GM23338 (cell line): ENCODE data around the gene CEBPB.

Source experiments
- CREB1 ChIP-seq: fragments of 250-450 bp; sonication (Bioruptor Pico); IDR thresholded peaks from 2 replicates; pipeline ENCODE4 v1.5.0; 2020; ENCODE audit warnings: low read depth, mild to moderate bottlenecking, moderate library complexity
- EZH2 ChIP-seq: fragments of 200-600 bp; sonication (generic); IDR thresholded peaks from one replicate; pipeline ENCODE4 v1.8.0; 2017; ENCODE audit warnings: antibody characterized with exemption, mild to moderate bottlenecking, low read depth; ENCODE audit not compliant: unreplicated experiment
- EZH2phosphoT487 ChIP-seq: fragments of 200-600 bp; sonication (generic); IDR thresholded peaks from one replicate; pipeline ENCODE4 v1.8.1; 2018; ENCODE audit warnings: antibody characterized with exemption; ENCODE audit not compliant: unreplicated experiment
- JUNB ChIP-seq: IDR thresholded peaks from one replicate; pipeline ENCODE4 v1.6.1; 2016; ENCODE audit warnings: antibody characterized with exemption; ENCODE audit not compliant: unreplicated experiment
- POLR2AphosphoS5 ChIP-seq: IDR thresholded peaks from 2 replicates; pipeline ENCODE4 v1.6.1; 2016; ENCODE audit warnings: antibody characterized with exemption, low read depth
- ZNF331 ChIP-seq: fragments of 250-450 bp; sonication (Bioruptor Pico); IDR thresholded peaks from 2 replicates; pipeline ENCODE4 v1.5.0; 2020; ENCODE audit warnings: low read depth, mild to moderate bottlenecking, moderate library complexity
- TF ChIP-seq, protein P1 (sequence below), 2 experiments: fragments of 200-600 bp in 1 of 2; sonication (generic) in 1 of 2; conservative IDR thresholded peaks; 2 replicates each; pipeline versions ENCODE4 v1.5.1 to v1.6.1; 2016 to 2017; ENCODE audit warnings: antibody characterized with exemption in 2 of 2, low read depth in 2 of 2, mild to moderate bottlenecking in 2 of 2, moderate library complexity in 1 of 2
- TF ChIP-seq, protein P2 (sequence below): IDR thresholded peaks from one replicate; pipeline ENCODE4 v1.6.1; 2018; ENCODE audit warnings: antibody characterized with exemption; ENCODE audit not compliant: unreplicated experiment

DNA sequence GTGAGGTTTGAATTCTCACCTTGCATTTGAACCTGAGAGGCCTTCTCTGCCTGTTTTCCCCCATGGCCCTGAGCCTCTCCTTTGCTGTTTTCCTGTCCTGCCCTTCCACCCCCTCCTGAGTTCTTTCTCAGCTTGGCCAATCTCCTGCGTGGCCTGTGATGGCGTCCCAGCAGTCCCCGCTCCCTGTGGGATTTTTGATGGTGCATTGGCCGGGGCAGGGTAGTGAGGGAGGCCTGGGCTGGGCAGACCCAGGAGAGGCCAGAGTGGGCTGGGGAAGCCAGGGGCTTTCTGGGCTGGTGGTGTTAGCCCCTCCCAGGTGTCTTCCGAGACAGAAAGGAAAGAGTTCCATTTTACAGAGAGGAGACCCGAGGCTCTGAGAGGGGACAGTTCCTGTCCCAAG, 6.3 kb downstream of the CEBPB start:
- TF ChIP-seq, protein P1, sequence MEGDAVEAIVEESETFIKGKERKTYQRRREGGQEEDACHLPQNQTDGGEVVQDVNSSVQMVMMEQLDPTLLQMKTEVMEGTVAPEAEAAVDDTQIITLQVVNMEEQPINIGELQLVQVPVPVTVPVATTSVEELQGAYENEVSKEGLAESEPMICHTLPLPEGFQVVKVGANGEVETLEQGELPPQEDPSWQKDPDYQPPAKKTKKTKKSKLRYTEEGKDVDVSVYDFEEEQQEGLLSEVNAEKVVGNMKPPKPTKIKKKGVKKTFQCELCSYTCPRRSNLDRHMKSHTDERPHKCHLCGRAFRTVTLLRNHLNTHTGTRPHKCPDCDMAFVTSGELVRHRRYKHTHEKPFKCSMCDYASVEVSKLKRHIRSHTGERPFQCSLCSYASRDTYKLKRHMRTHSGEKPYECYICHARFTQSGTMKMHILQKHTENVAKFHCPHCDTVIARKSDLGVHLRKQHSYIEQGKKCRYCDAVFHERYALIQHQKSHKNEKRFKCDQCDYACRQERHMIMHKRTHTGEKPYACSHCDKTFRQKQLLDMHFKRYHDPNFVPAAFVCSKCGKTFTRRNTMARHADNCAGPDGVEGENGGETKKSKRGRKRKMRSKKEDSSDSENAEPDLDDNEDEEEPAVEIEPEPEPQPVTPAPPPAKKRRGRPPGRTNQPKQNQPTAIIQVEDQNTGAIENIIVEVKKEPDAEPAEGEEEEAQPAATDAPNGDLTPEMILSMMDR (conservative IDR thresholded peaks at IDR 0.05; ENCODE audit: low read depth in 2 of 2): no peak
- TF ChIP-seq CREB1 (CRISPR knock-in tag): no peak
- TF ChIP-seq EZH2: no peak
- no peak for TF ChIP-seq POLR2AphosphoS5
- no peak for TF ChIP-seq JUNB
- TF ChIP-seq, protein P2, sequence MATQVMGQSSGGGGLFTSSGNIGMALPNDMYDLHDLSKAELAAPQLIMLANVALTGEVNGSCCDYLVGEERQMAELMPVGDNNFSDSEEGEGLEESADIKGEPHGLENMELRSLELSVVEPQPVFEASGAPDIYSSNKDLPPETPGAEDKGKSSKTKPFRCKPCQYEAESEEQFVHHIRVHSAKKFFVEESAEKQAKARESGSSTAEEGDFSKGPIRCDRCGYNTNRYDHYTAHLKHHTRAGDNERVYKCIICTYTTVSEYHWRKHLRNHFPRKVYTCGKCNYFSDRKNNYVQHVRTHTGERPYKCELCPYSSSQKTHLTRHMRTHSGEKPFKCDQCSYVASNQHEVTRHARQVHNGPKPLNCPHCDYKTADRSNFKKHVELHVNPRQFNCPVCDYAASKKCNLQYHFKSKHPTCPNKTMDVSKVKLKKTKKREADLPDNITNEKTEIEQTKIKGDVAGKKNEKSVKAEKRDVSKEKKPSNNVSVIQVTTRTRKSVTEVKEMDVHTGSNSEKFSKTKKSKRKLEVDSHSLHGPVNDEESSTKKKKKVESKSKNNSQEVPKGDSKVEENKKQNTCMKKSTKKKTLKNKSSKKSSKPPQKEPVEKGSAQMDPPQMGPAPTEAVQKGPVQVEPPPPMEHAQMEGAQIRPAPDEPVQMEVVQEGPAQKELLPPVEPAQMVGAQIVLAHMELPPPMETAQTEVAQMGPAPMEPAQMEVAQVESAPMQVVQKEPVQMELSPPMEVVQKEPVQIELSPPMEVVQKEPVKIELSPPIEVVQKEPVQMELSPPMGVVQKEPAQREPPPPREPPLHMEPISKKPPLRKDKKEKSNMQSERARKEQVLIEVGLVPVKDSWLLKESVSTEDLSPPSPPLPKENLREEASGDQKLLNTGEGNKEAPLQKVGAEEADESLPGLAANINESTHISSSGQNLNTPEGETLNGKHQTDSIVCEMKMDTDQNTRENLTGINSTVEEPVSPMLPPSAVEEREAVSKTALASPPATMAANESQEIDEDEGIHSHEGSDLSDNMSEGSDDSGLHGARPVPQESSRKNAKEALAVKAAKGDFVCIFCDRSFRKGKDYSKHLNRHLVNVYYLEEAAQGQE: no peak
- TF ChIP-seq EZH2phosphoT487: no peak
- no peak for TF ChIP-seq ZNF331 (CRISPR knock-in tag)
